Esophagus muscularis mucosa (tissue), 4 donors: ENCODE data around the gene ARHGEF7.

Experiments
- CTCF ChIP-seq, 3 experiments: fragments of 200-600 bp in 2 of 3; fragments of 450-650 bp in 1 of 3; sonication (generic) in 2 of 3; IDR thresholded peaks; one replicate each; pipeline ENCODE4 v1.5.1; 2017 to 2019; ENCODE audit warnings: antibody characterized with exemption in 3 of 3, mild to moderate bottlenecking in 2 of 3, moderate library complexity in 1 of 3
- EP300 ChIP-seq: sonication (generic); formaldehyde crosslinking; IDR thresholded peaks from one replicate; pipeline ENCODE4 v1.6.1; 2017; ENCODE audit warnings: antibody characterized with exemption
- POLR2A ChIP-seq: fragments of 450-650 bp; IDR thresholded peaks from one replicate; pipeline ENCODE4 v1.6.1; 2017; ENCODE audit warnings: antibody characterized with exemption, moderate library complexity, mild to moderate bottlenecking, low read depth
- POLR2AphosphoS5 ChIP-seq, 2 donors: sonication (generic); formaldehyde crosslinking; IDR thresholded peaks; one replicate each; pipeline ENCODE4 v1.6.1; 2017; ENCODE audit warnings: antibody characterized with exemption in 2 of 2

- TF ChIP-seq POLR2AphosphoS5 (IDR thresholded peaks at IDR 0.05), result no peak
- no peak for TF ChIP-seq CTCF (IDR thresholded peaks at IDR 0.05)
- TF ChIP-seq POLR2A, result no peak
- TF ChIP-seq EP300, result no peak
These were observed 176.8 kb downstream of the ARHGEF7 start for GRCh38 chr13:111291908-111292307.
